K562 (cell line): ENCODE results near the gene CYBRD1. TPM values are rescaled to one million over a fixed set of nuclear protein-coding genes. Genes with fewer than 3 reads are reported as not detected.

Experiments used
- ATAC-seq: fragments of 200-7000 bp; cut with Tn5 transposase; 3 replicates; pipeline ENCODE4 v1.9.1; 2020; ENCODE audit warnings: moderate library complexity
- BruUV-seq: library from RNA; stranded (reverse); fragments of 400-500 nt; replicated peaks from 2 replicates; lab custom pipeline; 2021; lab: Mats Ljungman, UMichigan
- CTCF ChIA-PET: fragments of 300-600 bp; formaldehyde crosslinking; extraction: SDS; loops from one replicate; lab custom pipeline; 2021; ENCODE audit warnings: low intra/inter-chr PET ratio; lab: Yijun Ruan, JAX
- POLR2A ChIA-PET: fragments of 300-600, 350-650 bp; sonication (Branson Sonifier 250); formaldehyde crosslinking; extraction: SDS; loops from one replicate; lab custom pipeline; 2021; ENCODE audit warnings: antibody characterized with exemption, inconsistent platforms; lab: Yijun Ruan, JAX
- DNase-seq, 4 experiments: peaks; one replicate each; pipeline versions ENCODE4 v3.0.0 to v3.0.0-alpha.2; 2011 to 2018; ENCODE audit warnings: low spot score in 3 of 4, mixed read lengths in 3 of 4; ENCODE audit errors: extremely low read depth in 1 of 4
- FAIRE-seq: peaks from 2 replicates; lab custom pipeline; 2011; peaks lifted over from hg19 to GRCh38; lab: Jason Lieb, UNC
- H2AFZ ChIP-seq: 2 replicates; pipeline ENCODE4 v1.6.0; 2011; ENCODE audit warnings: low read depth, low read length, control low read depth, inconsistent platforms
- H3K27ac ChIP-seq: fragments of 200-600 bp; 3 replicates; pipeline ENCODE4 v1.8.0; 2011; ENCODE audit warnings: low read depth, mild to moderate bottlenecking, control low read depth, inconsistent platforms, low read length, moderate library complexity, mixed read lengths; ENCODE audit errors: extremely low read depth
- H3K27me3 ChIP-seq, 2 experiments: fragments of 300-600 bp in 1 of 2; 2 replicates in 1 of 2; 3 replicates in 1 of 2; pipeline versions ENCODE4 v1.6.0 to v1.8.0; 2011; ENCODE audit warnings: inconsistent platforms in 2 of 2, low read length in 2 of 2, mild to moderate bottlenecking in 1 of 2, mixed read lengths in 1 of 2, moderate library complexity in 1 of 2; ENCODE audit not compliant: control insufficient read depth in 2 of 2, insufficient read depth in 2 of 2
- H3K36me3 ChIP-seq: fragments of 300-600 bp; 3 replicates; pipeline ENCODE4 v1.8.0; 2011; ENCODE audit warnings: mild to moderate bottlenecking, low read length, inconsistent platforms; ENCODE audit not compliant: control insufficient read depth, insufficient read depth
- H3K4me1 ChIP-seq, 2 experiments: fragments of 200-600 bp in 1 of 2; replicated peaks in 1 of 2; 2 replicates in 1 of 2; 3 replicates in 1 of 2; pipeline versions ENCODE4 v1.5.1 to v1.8.0; 2011; ENCODE audit warnings: inconsistent platforms in 2 of 2, low read length in 2 of 2, mild to moderate bottlenecking in 1 of 2, mixed read lengths in 1 of 2, moderate library complexity in 1 of 2; ENCODE audit not compliant: control insufficient read depth in 2 of 2, insufficient read depth in 2 of 2
- H3K4me2 ChIP-seq: 2 replicates; pipeline ENCODE4 v1.6.1; 2011; ENCODE audit warnings: low read length, control low read depth, inconsistent platforms, mixed read lengths; ENCODE audit not compliant: insufficient read depth
- H3K4me3 ChIP-seq: fragments of 200-600 bp; sonication (generic), shearing (Covaris generic); 2 replicates; pipeline ENCODE4 v1.5.1; 2016; ENCODE audit warnings: control low read depth, inconsistent platforms
- H3K79me2 ChIP-seq: fragments of 200-600 bp; 3 replicates; pipeline ENCODE4 v1.8.0; 2011; ENCODE audit warnings: low read length, inconsistent platforms; ENCODE audit not compliant: control insufficient read depth, insufficient read depth
- H3K9ac ChIP-seq, 2 experiments: 2 replicates each; pipeline versions ENCODE4 v1.6.0 to v1.6.1; 2011; ENCODE audit warnings: low read depth in 2 of 2, low read length in 2 of 2, control low read depth in 1 of 2, inconsistent platforms in 1 of 2, mild to moderate bottlenecking in 1 of 2, mixed read lengths in 1 of 2; ENCODE audit not compliant: insufficient read depth in 1 of 2
- H3K9me1 ChIP-seq: one replicate; pipeline ENCODE4 v1.6.0; 2011; ENCODE audit warnings: inconsistent platforms, mild to moderate bottlenecking, low read length, moderate library complexity; ENCODE audit not compliant: control insufficient read depth, insufficient read depth
- H3K9me3 ChIP-seq: replicated peaks from 2 replicates; pipeline ENCODE4 v1.5.1; 2011; ENCODE audit warnings: low read depth, low read length, inconsistent platforms; ENCODE audit not compliant: control insufficient read depth, insufficient read depth
- H4K20me1 ChIP-seq: replicated peaks from 2 replicates; pipeline ENCODE4 v1.6.1; 2011; ENCODE audit warnings: low read length, inconsistent platforms, mixed read lengths; ENCODE audit not compliant: control insufficient read depth, insufficient read depth
- CEBPG ChIP-seq, 3 experiments: fragments of 200-800 bp in 1 of 3; sonication (Bioruptor generic) in 1 of 3; sonication (generic) in 1 of 3; formaldehyde crosslinking in 1 of 3; IDR thresholded peaks in 2 of 3; conservative IDR thresholded peaks in 1 of 3; 2 replicates each; pipeline versions ENCODE4 v1.6.1 to v1.8.0; 2016 to 2022; ENCODE audit warnings: missing compliant biosample characterization in 2 of 3, missing genetic modification characterization in 2 of 3, mild to moderate bottlenecking in 1 of 3, missing genetic modification reagents in 1 of 3
- HINFP ChIP-seq: fragments of 450-650 bp; conservative IDR thresholded peaks from 2 replicates; pipeline ENCODE4 v1.6.1; 2016; ENCODE audit warnings: missing genetic modification characterization, low read depth, mild to moderate bottlenecking, control low read depth, missing compliant biosample characterization
- SNIP1 ChIP-seq: fragments of 450-650 bp; IDR thresholded peaks from 2 replicates; pipeline ENCODE4 v1.7.1; 2017; ENCODE audit warnings: low read depth, mild to moderate bottlenecking
- ZNF121 ChIP-seq: sonication (generic); formaldehyde crosslinking; conservative IDR thresholded peaks from 2 replicates; pipeline ENCODE4 v1.8.0; 2022; ENCODE audit warnings: missing genetic modification reagents
- ZNF431 ChIP-seq: sonication (generic); formaldehyde crosslinking; IDR thresholded peaks from 2 replicates; pipeline ENCODE4 v1.8.0; 2022; ENCODE audit warnings: mild to moderate bottlenecking, missing genetic modification reagents
- WGBS: fragments of 100-300 bp; shearing (Covaris generic); methylation state at CpG from one replicate; pipeline ENCODE4 v1.1.6; 2016; ENCODE audit warnings: low coverage, mixed read lengths; ENCODE audit not compliant: insufficient coverage; ENCODE audit errors: missing lambda C conversion rate; 5-methylcytosine and 5-hydroxymethylcytosine counted together
- in situ Hi-C: fragments of 300-500 bp; cut with MboI; formaldehyde crosslinking; loops from 4 replicates; pipeline ENCODE4 v1.15.0; 2018; ENCODE audit warnings: inconsistent platforms, mixed read lengths
- intact Hi-C: fragments of 100-400 bp; cut with micrococcal nuclease; formaldehyde crosslinking; loops from 2 replicates; pipeline ENCODE4 v1.14.2; 2022
- polyA plus RNA-seq, 8 experiments: library from polyadenylated mRNA; depleted of rRNA in 4 of 8; stranded (reverse) in 5 of 8; unstranded in 3 of 8; fragments of >200 nt; fragmentation: Nextera tagmentation in 2 of 8; fragmentation: Illumina TruSeq in 1 of 8; extraction: Ambion mirVana in 2 of 8; extraction: Trizol in 1 of 8; gene quantifications; 2 replicates each; pipeline versions ENCODE4 v1.2.1 to v1.2.3, GENCODE V29; 2011 to 2014; ENCODE audit warnings: inconsistent platforms in 1 of 8, missing spikeins in 1 of 8
- total RNA-seq, 7 experiments: library from RNA; depleted of rRNA in 6 of 7; stranded (reverse); fragments of >200 nt in 6 of 7; fragmentation: Illumina TruSeq in 2 of 7; extraction: Trizol in 2 of 7; gene quantifications; 2 replicates each; pipeline versions ENCODE4 v1.2.1 to v1.2.3, GENCODE V29; 2011 to 2021; ENCODE audit warnings: low replicate concordance in 1 of 7

The CYBRD1 gene
- total and polyA plus RNA-seq, 9 of the 15 experiments (the other 6 are each of a cell fraction or from before 2014, with no cell fraction given): 9.6 to 22.4 (median 15.6) TPM

GRCh38 chr2:171566057-171566456, 43.8 kb downstream of the CYBRD1 start:
- Histone ChIP-seq H3K27me3 (no peaks in the 10 kb centered on the region), H3K79me2 (no peaks in the 10 kb centered on the region), H2AFZ (no peak overlapping the region), H3K9me3 (no peaks in the 10 kb centered on the region), H3K9me1 (no peaks in the 10 kb centered on the region), H3K4me3 (no peak overlapping the region), H3K27ac (no peak overlapping the region), H4K20me1 (no peaks in the 10 kb centered on the region), H3K36me3 (no peaks in the 10 kb centered on the region), H3K9ac (no peak overlapping the region), H3K4me2 (no peak overlapping the region), H3K4me1 (no peaks in the 10 kb centered on the region)
- no TSS peak for BruUV-seq
- CTCF ChIA-PET: no interaction called here
- in situ Hi-C loops (no loop called here), intact Hi-C loops (no loop called here)
- no peak for TF ChIP-seq CEBPG (CRISPR knock-in tag; IDR thresholded peaks at IDR 0.05)
- 0 out of 4 replicates have a peak, but pooled peaks of 1 of the 2 experiments have one; percentile 18 for TF ChIP-seq CEBPG (tag; conservative IDR thresholded peaks at IDR 0.05 in 1 of 2, IDR thresholded peaks at IDR 0.05 in 1 of 2)
- no peak for TF ChIP-seq HINFP
- ATAC-seq (no peak), DNase-seq (no peak), FAIRE-seq (no peak)
- WGBS: 4% methylated on average over 1 of the region's 1 CpG
- POLR2A ChIA-PET: interaction anchor here (1.0 kb wide), 1 partner anchor 14 kb away, joined by 3 read pairs; no protein-coding TSS in a partner anchor

- no peak for ATAC-seq
- H3K9me3 ChIP-seq: no peaks in the 10 kb centered on the region
- H3K4me1 ChIP-seq: no peaks in the 10 kb centered on the region
- H3K27me3 ChIP-seq: no peaks in the 10 kb centered on the region
- TF ChIP-seq ZNF431 (CRISPR knock-in tag): no peak
- TF ChIP-seq SNIP1: no peak
- peak; percentile 74 for TF ChIP-seq ZNF121
- intact Hi-C loops: no loop called here
- POLR2A ChIA-PET: interaction anchor here (1.0 kb wide), 1 partner anchor 13 kb away, joined by 3 read pairs; no protein-coding TSS in a partner anchor
- CTCF ChIA-PET: no interaction called here
- no TSS peak for BruUV-seq
- H4K20me1 ChIP-seq: no peaks in the 10 kb centered on the region
- in situ Hi-C loops: no loop called here
- H3K4me2 ChIP-seq: no peak overlapping the region
- H3K36me3 ChIP-seq: no peaks in the 10 kb centered on the region
- WGBS: 7% methylated on average over 4 of the region's 4 CpGs
- H3K9me1 ChIP-seq: no peaks in the 10 kb centered on the region
- no peak overlapping the region for H3K9ac ChIP-seq
- no peak overlapping the region for H3K4me3 ChIP-seq
- no peak for FAIRE-seq
- no peak overlapping the region for H3K27ac ChIP-seq
- no peak overlapping the region for H2AFZ ChIP-seq
- no peaks in the 10 kb centered on the region for H3K79me2 ChIP-seq
- no peak for DNase-seq
These were observed 44.5 kb downstream of the CYBRD1 start for GRCh38 chr2:171566753-171567152.
